GM18868 (cell line): ENCODE data around the gene CERK.
A peak's percentile ranks its signal among the peaks of the same experiment; 100 is the strongest.

Source experiments
- ATAC-seq: cut with Tn5 transposase; IDR thresholded peaks from one replicate; pipeline ENCODE4 v1.9.1; 2021; ENCODE audit warnings: mild to moderate bottlenecking, moderate library complexity; ENCODE audit not compliant: unreplicated experiment

CERK gene

DNA sequence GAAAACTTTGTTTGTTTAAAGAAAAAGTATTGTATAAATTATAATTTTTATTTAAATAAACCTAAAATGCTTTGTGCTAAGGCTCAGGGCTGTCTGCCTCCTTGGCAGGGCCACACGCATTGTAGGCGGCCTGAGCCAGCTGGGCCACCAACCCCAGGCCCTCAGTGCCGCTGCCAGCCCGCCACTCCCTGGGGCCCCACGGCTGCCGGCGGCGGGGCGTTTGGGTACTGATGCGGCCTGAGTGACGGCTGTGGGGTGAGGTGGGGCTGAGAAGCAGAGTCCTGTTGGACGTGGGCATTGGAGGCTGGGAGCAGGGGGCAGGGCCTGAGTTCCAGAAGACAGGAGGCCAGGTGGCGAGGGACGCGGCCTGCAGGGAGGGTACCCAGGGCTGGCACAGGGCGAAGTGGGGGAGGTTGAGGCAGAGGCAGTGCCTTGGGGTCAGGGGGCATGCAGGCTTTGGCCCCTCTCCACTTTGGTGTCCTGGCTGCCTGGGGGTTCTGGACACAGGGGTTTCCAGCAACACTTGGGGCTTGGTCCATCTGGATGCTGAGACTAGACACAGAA is 58.3 kb downstream of the CERK start:
- no peak for ATAC-seq

DNA sequence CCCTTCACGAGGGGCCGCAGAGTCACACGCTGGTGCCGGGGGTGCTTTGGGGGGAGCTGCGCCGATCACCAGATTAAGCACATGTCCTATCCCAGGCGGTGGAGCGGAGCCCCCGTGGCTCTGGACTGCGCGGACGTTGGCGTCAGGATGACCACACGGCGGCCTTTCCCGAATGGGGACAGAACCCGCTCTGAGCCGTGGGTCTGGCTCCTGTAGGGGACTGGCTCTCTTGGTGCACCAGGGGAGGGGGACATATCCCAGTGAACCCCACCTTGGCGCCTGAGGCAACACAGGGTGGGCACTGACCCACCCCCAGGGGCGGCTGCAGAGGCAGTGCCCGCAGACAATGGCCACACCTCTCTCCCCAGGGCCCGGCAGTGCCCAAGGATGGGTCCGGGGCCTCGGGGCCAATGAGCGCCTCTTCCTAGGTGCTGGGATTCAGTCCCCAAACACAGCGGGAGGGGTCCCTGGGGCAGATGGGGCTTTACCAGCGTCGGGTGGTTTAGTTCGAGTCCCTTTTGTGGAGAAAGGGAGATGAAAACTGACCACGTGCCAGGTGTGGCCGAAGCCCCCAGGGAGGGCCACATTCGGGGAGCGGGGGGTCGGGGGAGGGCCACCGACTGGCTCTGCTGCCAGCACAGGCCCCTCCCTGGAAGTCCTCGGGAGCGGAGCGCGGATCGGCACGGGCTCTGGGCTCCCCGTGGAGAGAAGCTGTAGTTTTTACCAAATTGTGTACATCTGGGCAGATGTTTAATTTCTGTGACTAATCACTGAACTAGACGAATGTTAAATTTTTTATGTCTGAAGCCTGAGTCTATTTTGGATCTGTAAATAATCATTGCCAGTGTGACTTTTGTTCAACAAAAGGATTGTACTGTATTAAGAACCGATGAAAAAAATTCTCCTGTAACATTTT is 59.0 kb downstream of the CERK start:
- no peak for ATAC-seq

DNA sequence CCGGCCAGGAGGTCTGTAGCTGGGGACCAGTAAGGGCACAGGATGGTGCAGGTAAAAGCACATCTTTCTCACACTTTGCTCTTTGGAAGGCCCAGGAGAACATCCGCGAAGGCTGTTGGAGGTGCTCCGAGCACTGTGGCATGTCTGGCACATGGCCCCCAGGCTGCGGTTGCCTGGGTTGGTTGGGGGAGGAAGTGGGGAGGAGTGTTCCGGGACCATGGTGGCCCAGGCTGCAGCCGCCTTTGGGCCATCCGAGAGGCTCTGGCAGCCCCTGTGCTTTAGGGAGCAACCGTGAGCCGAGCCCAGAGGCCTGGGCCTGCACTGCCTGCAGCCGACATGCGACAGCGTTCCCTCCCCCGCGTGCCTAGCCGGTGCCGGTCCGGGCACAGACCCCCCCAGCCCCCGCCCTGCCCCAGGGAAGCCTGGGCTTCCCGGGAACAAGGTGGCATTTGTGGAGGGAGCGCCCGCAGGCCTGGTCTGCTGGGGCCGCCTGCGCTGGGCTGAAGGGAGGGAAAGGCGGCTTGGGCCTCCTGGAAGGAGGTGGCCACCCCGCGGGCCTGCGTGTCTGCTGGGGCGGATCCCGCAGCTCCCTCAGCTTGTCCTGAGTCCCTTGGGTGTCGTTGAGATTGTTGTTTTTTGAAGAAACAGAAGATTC is 59.9 kb downstream of the CERK start:
- no peak for ATAC-seq

DNA sequence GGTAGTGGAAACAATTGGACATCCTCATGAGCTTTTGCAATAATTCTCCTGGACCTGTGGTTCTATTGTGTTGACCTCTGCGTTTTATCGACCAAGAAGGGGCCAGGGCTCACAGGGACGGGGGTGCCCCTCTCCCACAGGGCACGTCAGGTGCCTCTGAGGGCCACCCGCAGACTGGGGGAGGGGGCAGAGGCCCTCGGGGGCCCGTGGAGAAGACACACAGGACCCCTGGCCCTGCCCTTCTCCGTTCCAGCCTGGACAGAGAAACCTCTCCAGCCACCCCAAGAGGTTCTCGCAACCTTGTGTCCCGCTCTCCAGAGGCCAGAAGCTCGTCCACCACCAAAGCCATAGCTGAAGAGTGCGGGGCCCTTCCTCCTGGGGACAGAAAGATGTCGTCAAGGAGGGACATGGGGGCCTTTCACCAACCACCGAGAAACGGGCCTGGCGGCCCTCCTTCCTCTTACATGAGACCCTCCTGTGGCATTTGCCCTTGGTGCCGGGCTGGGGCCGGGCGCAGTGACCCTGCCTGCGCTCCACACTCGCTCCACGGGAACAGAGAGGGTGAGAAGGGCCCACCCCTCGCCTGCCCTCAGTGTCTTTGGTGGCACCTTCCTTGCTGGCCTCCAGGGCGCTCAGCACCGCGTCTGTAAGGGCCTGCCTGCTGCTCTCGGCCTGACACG is 60.6 kb downstream of the CERK start:
- no peak for ATAC-seq

DNA sequence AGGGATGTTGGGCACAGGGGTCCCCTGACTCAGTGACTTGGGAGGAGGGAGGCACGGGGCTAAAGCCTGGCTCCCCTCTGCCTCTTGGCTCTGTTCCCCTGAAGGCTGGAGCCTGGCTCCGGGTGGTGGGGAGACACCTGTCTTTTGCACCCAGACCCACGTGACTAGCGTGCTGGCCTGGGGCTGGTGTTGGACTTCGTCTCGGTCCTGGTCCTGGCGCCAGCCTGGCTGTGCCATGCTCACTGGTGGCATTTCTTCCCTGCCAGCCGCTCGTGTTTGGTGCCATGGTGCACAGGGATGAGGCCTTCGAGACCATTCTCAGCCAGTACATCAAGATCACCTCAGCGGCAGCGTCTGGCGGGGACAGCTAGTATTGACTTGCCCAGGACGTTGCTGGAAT is 61.2 kb downstream of the CERK start:
- ATAC-seq: no peak

DNA sequence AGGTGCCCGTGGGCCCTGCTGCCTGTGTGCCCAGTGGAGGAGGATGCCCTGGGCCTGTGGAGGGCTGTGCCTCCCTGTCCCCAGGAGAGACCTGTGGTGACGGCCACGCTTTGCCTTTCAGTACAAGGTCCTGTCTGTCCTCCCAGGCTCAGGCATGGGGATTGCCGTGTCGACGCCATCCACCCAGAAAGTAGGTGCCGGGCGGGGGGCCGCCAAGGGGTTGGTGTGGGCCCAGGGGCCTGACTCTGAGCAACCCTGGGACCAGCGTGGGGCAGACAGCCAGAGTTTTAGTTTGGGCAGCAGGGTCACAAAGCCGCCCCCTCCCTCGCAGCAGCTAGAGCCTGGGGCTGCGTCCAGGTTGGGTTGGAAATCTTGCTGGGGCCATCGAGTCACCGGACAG is 61.6 kb downstream of the CERK start:
- no peak for ATAC-seq

DNA sequence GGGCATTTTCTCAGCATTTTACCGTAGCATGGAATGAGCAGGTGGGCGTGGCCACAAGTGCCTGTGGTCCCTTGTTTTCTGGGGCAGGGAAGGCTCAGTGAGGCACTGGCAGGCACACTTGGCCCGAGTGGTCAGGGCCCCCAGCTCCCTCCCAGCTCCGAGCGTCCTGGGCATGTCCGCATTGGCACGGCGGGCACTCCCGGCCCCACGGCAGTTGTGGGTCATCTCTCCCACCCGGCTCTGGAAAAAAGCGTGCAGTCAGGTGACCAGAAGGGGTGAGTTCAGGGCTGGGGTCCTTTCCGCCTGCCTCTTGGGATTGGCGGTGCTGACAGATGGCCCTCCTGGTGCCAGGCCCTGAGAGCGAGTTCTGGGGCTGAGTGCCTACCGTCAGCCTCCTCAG is 62.1 kb downstream of the CERK start:
- no peak for ATAC-seq

DNA sequence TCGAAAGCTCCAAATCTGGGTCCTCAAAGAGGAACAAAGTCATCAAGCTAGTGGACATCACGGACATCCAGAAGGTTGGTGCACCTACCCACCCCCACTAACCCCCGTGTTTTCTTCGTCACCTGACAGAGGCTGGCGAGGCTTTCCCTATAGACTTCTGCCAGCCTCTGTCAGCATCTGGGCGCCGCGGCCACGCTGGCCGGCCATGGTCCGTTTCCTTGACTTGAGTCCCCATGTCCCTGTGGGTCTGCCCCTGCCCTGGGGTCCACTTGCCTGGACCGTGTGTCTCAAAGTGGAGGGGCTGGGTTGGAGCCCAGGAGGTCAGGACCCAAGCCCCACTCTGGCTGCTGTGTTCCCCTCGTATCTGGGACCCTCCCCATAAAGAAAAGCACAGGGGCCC is 62.6 kb downstream of the CERK start:
- no peak for ATAC-seq

DNA sequence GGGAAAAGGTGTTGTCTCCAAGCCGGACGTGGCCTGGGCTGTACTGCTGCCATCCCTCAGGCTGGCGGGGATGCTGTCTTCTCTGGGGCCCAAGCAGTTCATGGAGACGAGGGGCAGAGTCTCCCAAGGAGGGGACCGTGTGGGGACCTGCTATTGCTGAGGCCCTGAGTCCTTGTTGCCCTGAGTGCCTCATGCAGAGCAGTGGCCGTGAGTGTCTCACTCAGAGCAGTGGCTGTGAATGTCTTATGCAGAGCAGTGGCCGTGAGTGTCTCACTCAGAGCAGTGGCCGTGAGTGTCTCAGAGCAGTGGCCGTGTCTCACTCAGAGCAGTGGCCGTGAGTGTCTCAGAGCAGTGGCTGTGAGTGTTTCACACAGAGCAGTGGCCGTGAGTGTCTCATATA is 63.1 kb downstream of the CERK start:
- ATAC-seq: no peak

DNA sequence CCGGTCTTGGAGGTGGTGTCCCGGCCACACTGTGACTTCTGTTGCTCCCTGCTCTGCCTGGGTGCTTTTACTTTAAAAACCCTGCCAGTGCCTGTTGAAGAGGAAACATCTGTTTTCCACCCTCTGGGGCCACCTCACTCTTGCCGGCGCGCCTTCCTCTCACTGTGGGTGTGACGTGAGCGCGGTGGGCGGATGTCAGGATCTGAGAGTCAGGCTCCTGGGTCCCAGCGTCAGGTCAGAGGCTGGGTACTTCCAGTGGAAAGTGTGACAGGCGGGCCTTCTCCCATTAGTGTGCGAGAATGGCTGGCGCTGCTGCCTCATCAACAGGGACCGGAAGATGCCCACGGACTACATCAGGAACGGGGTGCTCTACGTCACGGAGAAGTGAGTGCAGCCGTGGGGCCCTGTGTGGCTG is 63.7 kb downstream of the CERK start:
- peak; percentile 54 for ATAC-seq

DNA sequence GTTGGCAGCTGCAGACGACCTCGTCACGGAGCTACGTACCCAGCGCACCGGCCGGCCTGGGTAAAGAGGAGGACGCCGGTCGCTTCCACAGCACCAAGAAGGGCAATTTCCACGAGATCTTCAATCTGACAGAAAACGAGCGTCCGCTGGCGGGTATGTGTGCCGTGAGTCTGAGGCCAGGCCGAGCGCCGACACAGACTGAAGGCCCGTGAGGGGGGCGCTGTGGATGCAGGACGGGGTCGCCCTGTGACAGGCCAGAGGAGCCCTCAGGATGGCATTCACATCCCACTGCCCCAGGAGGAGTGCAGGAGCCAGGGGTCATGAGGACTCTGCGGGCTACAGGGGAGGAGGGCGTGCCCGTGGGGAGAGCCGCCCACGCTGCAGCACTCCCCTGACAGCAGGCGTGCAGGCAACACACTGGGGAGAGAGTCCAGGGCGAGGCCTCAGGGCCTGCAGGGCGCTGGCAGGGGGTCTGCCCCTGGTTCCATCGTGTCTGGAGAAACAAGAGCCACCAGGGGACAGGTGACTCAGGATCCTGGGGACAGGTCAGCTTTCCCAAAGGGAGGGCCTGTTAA is 64.3 kb downstream of the CERK start:
- no peak for ATAC-seq

DNA sequence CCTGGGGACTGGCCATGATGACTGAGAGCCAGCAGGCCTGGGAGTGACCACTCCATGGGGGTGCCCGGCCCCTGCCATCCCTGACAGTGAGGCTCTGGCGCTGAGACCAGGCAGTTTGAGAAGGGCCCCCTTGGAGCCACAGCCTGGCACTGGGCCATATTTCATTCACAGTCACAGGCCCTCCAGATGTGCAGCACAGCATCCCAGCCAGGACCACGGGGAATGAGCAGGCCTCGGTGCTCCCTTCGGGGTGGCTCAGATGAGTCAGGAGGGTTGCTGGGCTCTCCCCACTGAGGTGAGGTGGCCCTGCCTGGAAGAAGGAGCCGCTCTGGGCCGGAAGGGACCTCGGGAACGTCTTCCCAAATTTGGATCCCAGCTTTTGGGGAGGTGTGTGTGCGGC is 64.8 kb downstream of the CERK start:
- no peak for ATAC-seq

DNA sequence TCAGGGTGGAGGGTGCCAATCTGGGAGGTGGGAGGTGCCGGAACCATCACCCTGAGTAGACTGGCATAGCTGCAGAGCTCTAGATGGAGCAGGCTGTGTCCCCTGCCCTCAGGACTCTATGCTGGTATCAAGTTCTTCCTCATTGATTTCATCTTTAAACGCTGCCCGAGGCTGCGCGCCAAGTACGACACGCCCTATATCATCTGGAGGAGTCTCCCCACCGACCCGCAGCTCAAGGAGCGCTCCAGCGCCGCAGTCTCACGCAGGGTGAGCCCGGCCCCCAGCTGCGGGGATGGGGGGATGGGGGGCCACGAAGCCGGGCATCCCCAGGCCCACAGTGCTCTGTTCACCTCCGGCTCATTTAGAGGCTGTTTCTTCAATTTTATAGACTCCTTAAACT is 65.3 kb downstream of the CERK start:
- no peak for ATAC-seq

DNA sequence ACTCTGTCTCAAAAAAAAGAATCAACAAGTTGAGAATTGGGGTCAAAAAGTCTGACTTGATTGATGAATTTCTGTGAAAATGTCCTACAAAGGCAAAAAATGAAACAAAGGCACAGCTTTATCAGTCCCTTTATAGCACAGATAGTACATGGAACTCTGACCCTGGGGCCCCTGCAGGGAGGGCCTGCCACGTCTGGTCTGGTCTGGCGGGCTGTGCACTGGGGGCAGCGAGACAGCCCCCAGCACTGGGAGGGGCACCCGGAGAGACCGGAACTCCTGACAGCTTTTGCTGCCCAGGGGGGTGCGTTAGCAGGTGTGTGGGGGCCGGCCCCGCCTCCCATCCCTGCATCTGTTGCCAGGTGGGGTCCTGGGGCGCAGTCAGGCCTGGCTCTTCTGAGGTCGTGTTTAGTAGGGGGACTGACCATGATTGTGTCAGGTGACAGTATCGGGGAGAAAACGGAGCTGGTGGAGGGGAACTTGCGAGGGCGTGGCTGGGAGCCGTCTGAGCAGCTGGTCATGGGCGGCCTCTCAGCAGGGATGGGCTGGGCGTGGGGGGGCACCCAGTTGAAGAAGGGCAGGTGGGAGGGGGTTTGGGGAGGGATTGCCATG is 66.1 kb downstream of the CERK start:
- ATAC-seq: no peak

DNA sequence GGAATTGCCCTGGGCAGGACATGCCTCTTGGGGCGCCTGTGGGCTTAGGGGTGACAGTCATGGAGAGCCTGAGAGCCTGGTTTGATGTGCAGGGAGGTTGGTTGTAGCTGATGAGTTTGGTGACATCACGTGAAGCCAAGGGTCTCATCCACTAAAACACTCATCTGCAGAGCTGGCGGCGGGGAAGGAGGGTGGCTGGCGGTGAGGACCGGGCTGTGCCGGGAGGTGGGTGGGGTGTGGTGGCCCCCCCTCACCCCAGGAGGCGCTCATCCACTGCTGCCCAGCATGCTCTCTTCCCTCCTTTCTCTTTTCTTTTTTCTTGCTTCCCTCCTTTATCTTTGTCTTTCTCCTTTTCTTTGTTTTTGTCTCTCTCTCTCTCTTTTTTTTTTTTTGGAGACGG is 68.9 kb downstream of the CERK start:
- ATAC-seq: no peak

DNA sequence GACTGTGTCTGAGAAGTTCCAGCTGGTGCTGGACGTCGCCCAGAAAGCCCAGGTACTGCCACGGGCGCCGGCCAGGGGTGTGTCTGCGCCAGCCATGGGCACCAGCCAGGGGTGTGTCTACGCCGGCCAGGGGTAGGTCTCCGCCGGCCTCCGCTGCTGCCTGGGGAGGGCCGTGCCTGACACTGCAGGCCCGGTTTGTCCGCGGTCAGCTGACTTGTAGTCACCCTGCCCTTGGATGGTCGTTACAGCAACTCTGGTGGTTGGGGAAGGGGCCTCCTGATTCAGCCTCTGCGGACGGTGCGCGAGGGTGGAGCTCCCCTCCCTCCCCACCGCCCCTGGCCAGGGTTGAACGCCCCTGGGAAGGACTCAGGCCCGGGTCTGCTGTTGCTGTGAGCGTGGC is 69.9 kb downstream of the CERK start:
- ATAC-seq: no peak

DNA sequence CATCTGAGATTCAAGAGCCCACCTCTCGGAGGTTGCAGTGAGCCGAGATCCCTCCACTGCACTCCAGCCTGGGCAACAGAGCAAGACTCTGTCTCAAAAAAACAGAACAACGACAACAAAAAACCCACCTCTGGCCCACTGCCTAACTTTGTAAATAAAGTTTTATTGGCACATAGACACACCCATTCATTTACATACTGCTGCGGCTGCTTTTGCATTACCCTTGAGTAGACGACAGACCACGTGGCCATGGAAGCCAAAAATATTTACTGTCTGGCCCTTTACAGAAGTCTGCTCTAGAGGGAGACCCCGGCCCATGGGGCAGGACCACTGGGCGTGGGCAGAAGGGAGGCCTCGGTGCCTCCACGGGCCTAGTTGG is 70.8 kb downstream of the CERK start:
- ATAC-seq: no peak

DNA sequence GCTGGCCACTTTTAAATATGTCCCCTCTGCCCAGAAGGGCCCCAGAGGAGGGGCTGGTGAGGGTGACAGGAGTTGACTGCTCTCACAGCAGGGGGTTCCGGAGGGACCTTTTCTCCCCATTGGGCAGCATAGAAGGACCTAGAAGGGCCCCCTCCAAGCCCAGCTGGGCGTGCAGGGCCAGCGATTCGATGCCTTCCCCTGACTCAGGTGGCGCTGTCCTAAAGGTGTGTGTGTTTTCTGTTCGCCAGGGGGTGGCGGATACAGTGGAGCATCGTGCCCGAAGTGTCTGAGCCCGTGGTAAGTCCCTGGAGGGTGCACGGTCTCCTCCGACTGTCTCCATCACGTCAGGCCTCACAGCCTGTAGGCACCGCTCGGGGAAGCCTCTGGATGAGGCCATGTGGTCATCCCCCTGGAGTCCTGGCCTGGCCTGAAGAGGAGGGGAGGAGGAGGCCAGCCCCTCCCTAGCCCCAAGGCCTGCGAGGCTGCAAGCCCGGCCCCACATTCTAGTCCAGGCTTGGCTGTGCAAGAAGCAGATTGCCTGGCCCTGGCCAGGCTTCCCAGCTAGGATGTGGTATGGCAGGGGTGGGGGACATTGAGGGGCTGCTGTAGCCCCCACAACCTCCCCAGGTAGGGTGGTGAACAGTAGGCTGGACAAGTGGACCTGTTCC is 71.3 kb downstream of the CERK start:
- ATAC-seq: no peak

DNA sequence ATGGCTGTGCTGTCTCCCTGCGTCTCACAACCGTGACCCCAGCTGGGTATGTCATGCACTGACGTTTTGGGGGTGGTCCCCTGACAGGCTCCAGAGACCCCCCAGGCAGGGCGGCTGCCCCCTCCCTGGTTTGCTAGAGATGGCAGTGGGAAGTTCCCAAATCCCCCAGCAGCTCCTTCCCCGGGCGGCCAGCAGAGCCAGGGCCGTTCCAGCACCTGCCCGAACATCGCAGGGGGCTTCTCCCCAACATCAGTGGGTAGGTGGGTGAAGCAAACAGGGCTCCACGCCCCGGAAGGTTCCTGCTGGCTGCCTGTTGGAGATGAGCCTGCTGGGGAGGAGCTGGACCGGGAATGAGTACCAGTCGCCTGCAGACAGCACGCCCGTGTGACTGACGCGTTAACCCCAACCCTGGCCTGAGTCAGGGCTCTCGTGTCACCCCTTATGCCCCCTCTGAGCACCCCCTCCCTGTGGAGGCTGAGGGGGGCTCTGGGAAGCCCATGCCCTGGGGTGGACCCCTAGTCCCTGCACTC is 72.2 kb downstream of the CERK start:
- ATAC-seq: no peak

DNA sequence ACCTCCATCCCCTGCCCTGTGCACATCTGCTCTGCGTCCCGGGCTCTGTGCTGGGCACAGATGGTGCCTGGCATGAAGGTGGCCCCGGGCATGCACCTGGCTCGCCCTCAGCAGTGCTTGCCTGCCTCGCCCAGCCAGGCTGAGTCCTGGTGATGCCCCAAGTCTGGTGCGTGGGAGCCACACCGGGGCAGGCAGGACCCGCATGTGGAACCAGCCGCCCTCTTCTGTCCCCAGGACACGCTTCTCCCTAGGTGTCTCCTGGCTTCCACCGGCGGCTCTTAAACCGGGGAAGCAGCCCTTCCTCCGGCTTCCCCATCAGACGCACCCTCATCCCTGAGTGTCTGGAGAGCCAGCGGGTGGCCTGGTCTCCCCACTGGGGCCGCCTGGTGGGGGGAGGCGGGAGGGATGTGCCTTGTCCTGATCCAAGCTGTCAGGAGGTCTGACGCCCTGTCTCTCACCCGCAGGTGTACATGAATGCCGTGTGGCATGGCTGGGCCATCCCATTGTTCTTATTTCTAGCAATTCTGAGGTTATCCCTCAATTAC is 72.8 kb downstream of the CERK start:
- no peak for ATAC-seq
